Adrenal gland (tissue), 12 donors: ENCODE measurements around the gene ADAMTS12. TPM values are rescaled to one million over a fixed set of nuclear protein-coding genes. Genes with fewer than 3 reads are reported as not detected.

ENCODE experiments used
- DNase-seq, 7 donors: peaks; one replicate each; pipeline ENCODE4 v3.0.0-alpha.2; 2019 to 2020
- H3K27ac ChIP-seq, 5 donors: fragments of 200-600 bp; sonication (generic) in 4 of 5; 1 replicate in 3 of 5; 2 replicates in 2 of 5; pipeline versions ENCODE4 v1.5.1 to v1.8.0; 2016 to 2020; ENCODE audit warnings: mild to moderate bottlenecking in 1 of 5
- H3K27me3 ChIP-seq: fragments of 200-600 bp; 2 replicates; pipeline ENCODE4 v1.8.0; 2021
- H3K36me3 ChIP-seq, 2 donors: fragments of 200-600 bp; replicated peaks in 1 of 2; 1 replicate in 1 of 2; 2 replicates in 1 of 2; pipeline versions ENCODE4 v1.5.1 to v1.8.0; 2018 to 2022
- H3K4me1 ChIP-seq, 2 donors: fragments of 200-600 bp; replicated peaks in 1 of 2; 1 replicate in 1 of 2; 2 replicates in 1 of 2; pipeline versions ENCODE4 v1.5.1 to v1.8.0; 2018 to 2021
- H3K4me3 ChIP-seq, 4 donors: fragments of 200-600 bp; sonication (generic) in 3 of 4; one replicate each; pipeline ENCODE4 v1.5.1; 2016 to 2018
- H3K9me3 ChIP-seq, 3 donors: fragments of 200-600 bp; sonication (generic) in 1 of 3; replicated peaks in 1 of 3; 1 replicate in 2 of 3; 2 replicates in 1 of 3; pipeline versions ENCODE4 v1.5.1 to v1.8.0; 2016 to 2021
- CTCF ChIP-seq, 6 experiments: fragments of 450-650 bp in 4 of 6; fragments of 200-600 bp in 2 of 6; sonication (generic) in 1 of 6; IDR thresholded peaks; 1 replicate in 5 of 6; 2 replicates in 1 of 6; pipeline versions ENCODE4 v1.5.1 to v1.8.0; 2016 to 2021; ENCODE audit warnings: antibody characterized with exemption in 6 of 6, mild to moderate bottlenecking in 2 of 6, moderate library complexity in 1 of 6
- POLR2A ChIP-seq, 2 donors: fragments of 450-650 bp; IDR thresholded peaks; one replicate each; pipeline ENCODE4 v1.6.1; 2017; ENCODE audit warnings: antibody characterized with exemption in 2 of 2, mild to moderate bottlenecking in 2 of 2, moderate library complexity in 1 of 2
- WGBS, 4 donors: extraction: QIAGEN DNeasy Blood & Tissue Kit in 2 of 4; methylation state at CpG; one replicate each; pipeline versions ENCODE4 v1.1.5 to v1.1.7; 2013 to 2017; 5-methylcytosine and 5-hydroxymethylcytosine counted together
- intact Hi-C, 2 donors: fragments of 100-400 bp; cut with DNase I; formaldehyde crosslinking; loops; one replicate each; pipeline versions ENCODE4 v1.14.1 to v1.15.0; 2022 to 2023
- polyA plus RNA-seq, 3 donors: library from polyadenylated mRNA; stranded (reverse); fragments of 200-250 nt in 2 of 3; fragments of 350-450 nt in 1 of 3; fragmentation: Illumina TruSeq in 1 of 3; extraction: RNeasy Lipid Tissue Mini Kit (QIAGEN cat#74804) in 1 of 3; gene quantifications; one replicate each; pipeline ENCODE4 v1.2.3, GENCODE V29; 2013 to 2014
- total RNA-seq, 9 donors: library from RNA; depleted of rRNA in 4 of 9; stranded (reverse); fragments of >200 nt in 4 of 9; fragments of 120-200 nt in 1 of 9; fragmentation: NEBNext Ultra II Directional in 1 of 9; extraction: Animal tissue kit (Norgen Biotek cat#: 25700) in 1 of 9; gene quantifications; one replicate each; pipeline versions ENCODE4 v1.1.0 to v1.2.4, GENCODE V29; 2013 to 2023
- donor health status: healthy with polysubstance abuse.
- donor health status: Bipolar disorder and iron deficiency.
- donor health status: DM: yes; HTN: yes; CAD: no.
- donor health status: DM: no; HTN: no; CAD: no.
- donor health status: DM: no; HTN: no; CAD: no.
- donor health status: DM: yes; HTN: yes; CAD: no.

Gene ADAMTS12
- total and polyA plus RNA-seq, 12 donors, result 1.9 to 76.1 (median 10.5) TPM

- H3K4me3 ChIP-seq, result no peak overlapping the region
- no peaks in the 10 kb centered on the region for H3K9me3 ChIP-seq
- no peak for DNase-seq
- no peak overlapping the region for H3K27ac ChIP-seq
- H3K27me3 ChIP-seq, result no peaks in the 10 kb centered on the region
- TF ChIP-seq POLR2A (IDR thresholded peaks at IDR 0.05) (no peak), CTCF (IDR thresholded peaks at IDR 0.05) (no peak)
- intact Hi-C loops, result no loop called here
- WGBS, 4 donors, result 86 to 95% (median 89%) methylated on average over 2 of the region's 2 CpGs
- no peaks in the 10 kb centered on the region for H3K36me3 ChIP-seq
- no peaks in the 10 kb centered on the region for H3K4me1 ChIP-seq
Measured at GRCh38 chr5:33701951-33702350, 189.8 kb downstream of the ADAMTS12 start.

GRCh38 chr5:33701251-33701650, 190.5 kb downstream of the ADAMTS12 start:
- Histone ChIP-seq H3K4me1 (no peaks in the 10 kb centered on the region), H3K36me3 (no peaks in the 10 kb centered on the region), H3K4me3 (no peak overlapping the region), H3K9me3 (no peaks in the 10 kb centered on the region), H3K27me3 (no peaks in the 10 kb centered on the region), H3K27ac (no peak overlapping the region)
- intact Hi-C loops, result no loop called here
- TF ChIP-seq POLR2A (IDR thresholded peaks at IDR 0.05) (no peak), CTCF (IDR thresholded peaks at IDR 0.05) (no peak)
- DNase-seq, result no peak
- 81 to 92% (median 88%) methylated on average over 3 of the region's 3 CpGs for whole genome bisulfite sequencing, 4 donors

GRCh38 chr5:33696411-33696810, 195.4 kb downstream of the ADAMTS12 start:
- intact Hi-C loops, result no loop called here
- Histone ChIP-seq H3K36me3 (no peaks in the 10 kb centered on the region), H3K27ac (no peak overlapping the region), H3K9me3 (no peaks in the 10 kb centered on the region), H3K4me3 (no peak overlapping the region), H3K4me1 (no peaks in the 10 kb centered on the region), H3K27me3 (no peaks in the 10 kb centered on the region)
- WGBS, 4 donors, result 90 to 96% (median 92%) methylated on average over 2 to 3 of the region's 3 CpGs
- DNase-seq, result no peak
- TF ChIP-seq CTCF (IDR thresholded peaks at IDR 0.05) (no peak), POLR2A (IDR thresholded peaks at IDR 0.05) (no peak)

- no peak overlapping the region for H3K27ac ChIP-seq
- TF ChIP-seq CTCF (IDR thresholded peaks at IDR 0.05), result no peak
- TF ChIP-seq POLR2A (IDR thresholded peaks at IDR 0.05), result no peak
- intact Hi-C loops, result no loop called here
Measured at GRCh38 chr5:33692980-33693379, 198.8 kb downstream of the ADAMTS12 start.

More at GRCh38 chr5:33692980-33693379, 198.8 kb downstream of the ADAMTS12 start:
- whole genome bisulfite sequencing, 4 donors, result 69 to 94% (median 84%) methylated on average over 2 of the region's 2 CpGs
- Histone ChIP-seq H3K27me3 (no peaks in the 10 kb centered on the region), H3K4me3 (no peak overlapping the region), H3K4me1 (no peaks in the 10 kb centered on the region), H3K36me3 (no peaks in the 10 kb centered on the region), H3K9me3 (no peaks in the 10 kb centered on the region)
- DNase-seq, result no peak
